PC-9 (cell line): ENCODE data around the gene PRKCB. TPM values are rescaled to one million over a fixed set of nuclear protein-coding genes. Genes with fewer than 3 reads are reported as not detected.

Source experiments
- BruUV-seq: library from RNA; stranded (reverse); fragments of 400-500 nt; replicated peaks from 2 replicates; lab custom pipeline; 2021; lab: Mats Ljungman, UMichigan
- CTCF ChIA-PET: fragments of 300-600 bp; sonication (Branson Sonifier 250); formaldehyde crosslinking; loops from one replicate; lab custom pipeline; 2022; ENCODE audit warnings: antibody characterized with exemption; lab: Charles Lee
- POLR2A ChIA-PET: fragments of 300-600 bp; sonication (Branson Sonifier 250); formaldehyde crosslinking; loops from one replicate; lab custom pipeline; 2022; ENCODE audit warnings: antibody characterized with exemption; ENCODE audit not compliant: unreplicated experiment; lab: Charles Lee
- DNase-seq, 2 experiments: peaks; one replicate each; pipeline versions ENCODE4 v3.0.0 to v3.0.0-alpha.2; 2015 to 2022; ENCODE audit warnings: mixed read lengths in 1 of 2
- H2AFZ ChIP-seq: fragments of 200-600 bp; sonication (generic); 2 replicates; pipeline ENCODE4 v1.8.1; 2017; ENCODE audit warnings: antibody characterized with exemption
- H3F3A ChIP-seq: fragments of 200-600 bp; sonication (generic); 2 replicates; pipeline ENCODE4 v1.8.1; 2017; ENCODE audit warnings: antibody characterized with exemption, mild to moderate bottlenecking, low read depth; ENCODE audit not compliant: insufficient read depth
- H3K27ac ChIP-seq: fragments of 200-600 bp; sonication (generic); 2 replicates; pipeline ENCODE4 v1.6.1; 2016; ENCODE audit warnings: mixed run types
- H3K27me3 ChIP-seq: fragments of 200-600 bp; sonication (generic); 2 replicates; pipeline ENCODE4 v1.6.1; 2016; ENCODE audit warnings: low read depth, mixed run types; ENCODE audit not compliant: insufficient read depth
- H3K36me3 ChIP-seq: fragments of 200-600 bp; sonication (generic); 2 replicates; pipeline ENCODE4 v1.6.1; 2016; ENCODE audit warnings: low read depth, mixed run types
- H3K4me1 ChIP-seq: fragments of 200-600 bp; sonication (generic); replicated peaks from 2 replicates; pipeline ENCODE4 v1.6.1; 2016; ENCODE audit warnings: mixed run types; ENCODE audit not compliant: insufficient read depth
- H3K4me2 ChIP-seq: fragments of 200-600 bp; sonication (generic); 2 replicates; pipeline ENCODE4 v1.6.1; 2017; ENCODE audit warnings: mixed run types
- H3K4me3 ChIP-seq: fragments of 200-600 bp; sonication (generic); 2 replicates; pipeline ENCODE4 v1.6.1; 2016; ENCODE audit warnings: mixed run types
- H3K79me2 ChIP-seq: fragments of 200-600 bp; sonication (generic); 2 replicates; pipeline ENCODE4 v1.6.1; 2017; ENCODE audit warnings: low read depth, mixed run types
- H3K9me2 ChIP-seq: fragments of 200-600 bp; sonication (generic); 2 replicates; pipeline ENCODE4 v1.8.1; 2017; ENCODE audit warnings: mild to moderate bottlenecking; ENCODE audit not compliant: insufficient read depth
- H3K9me3 ChIP-seq: fragments of 200-600 bp; sonication (generic); 2 replicates; pipeline ENCODE4 v1.8.1; 2016; ENCODE audit warnings: low read depth; ENCODE audit not compliant: insufficient read depth
- H4K20me1 ChIP-seq: fragments of 200-600 bp; sonication (generic); 2 replicates; pipeline ENCODE4 v1.8.1; 2017; ENCODE audit not compliant: insufficient read depth
- CTCF ChIP-seq: fragments of 200-600 bp; sonication (generic); conservative IDR thresholded peaks from 2 replicates; pipeline ENCODE4 v1.6.1; 2017; ENCODE audit warnings: mixed run types, antibody characterized with exemption, mild to moderate bottlenecking, moderate library complexity
- EZH2 ChIP-seq: fragments of 200-600 bp; sonication (generic); IDR thresholded peaks from 2 replicates; pipeline ENCODE4 v1.8.0; 2017; ENCODE audit warnings: antibody characterized with exemption, low read depth
- intact Hi-C: fragments of 100-400 bp; cut with micrococcal nuclease; formaldehyde crosslinking; loops from one replicate; pipeline ENCODE4 v1.10.0; 2022; ENCODE audit not compliant: unreplicated experiment
- total RNA-seq: library from RNA; stranded (reverse); gene quantifications from 2 replicates; pipeline ENCODE4 v1.2.3, GENCODE V29; 2021

Gene PRKCB
- total RNA-seq, 1 experiment from 2014 or later: not detected

- Histone ChIP-seq H3K9me2 (no peaks in the 10 kb centered on the region), H3K27ac (no peak overlapping the region), H4K20me1 (no peaks in the 10 kb centered on the region), H3K4me1 (no peaks in the 10 kb centered on the region), H3F3A (no peaks in the 10 kb centered on the region), H3K4me2 (no peak overlapping the region), H3K36me3 (no peaks in the 10 kb centered on the region), H3K4me3 (no peak overlapping the region), H3K9me3 (no peaks in the 10 kb centered on the region), H2AFZ (no peak overlapping the region), H3K27me3 (peaks cover 59% of the 10 kb centered on the region), H3K79me2 (no peaks in the 10 kb centered on the region)
- ChIA-PET POLR2A (no interaction called here), CTCF (no interaction called here)
- BruUV-seq: no TSS peak
- TF ChIP-seq CTCF: no peak
- TF ChIP-seq EZH2: no peak
- no peak for DNase-seq
- intact Hi-C loops: no loop called here
Measured at GRCh38 chr16:24217461-24217860, 381.7 kb downstream of the PRKCB start.

GRCh38 chr16:24218299-24218698 is 382.5 kb downstream of the PRKCB start:
- no peaks in the 10 kb centered on the region for H3K9me3 ChIP-seq
- no peak overlapping the region for H3K4me3 ChIP-seq
- H3K9me2 ChIP-seq: no peaks in the 10 kb centered on the region
- no peaks in the 10 kb centered on the region for H3K4me1 ChIP-seq
- no peak for TF ChIP-seq CTCF
- TF ChIP-seq EZH2: no peak
- H3K27ac ChIP-seq: no peak overlapping the region
- ChIA-PET CTCF (no interaction called here), POLR2A (no interaction called here)
- intact Hi-C loops: no loop called here
- H4K20me1 ChIP-seq: 0 out of 2 replicates have a peak, but pooled peaks cover 4% of the 10 kb centered on the region
- no TSS peak for BruUV-seq
- H2AFZ ChIP-seq: no peak overlapping the region
- no peaks in the 10 kb centered on the region for H3F3A ChIP-seq
- no peak for DNase-seq
- H3K27me3 ChIP-seq: peaks cover 58% of the 10 kb centered on the region
- H3K79me2 ChIP-seq: no peaks in the 10 kb centered on the region
- H3K4me2 ChIP-seq: no peak overlapping the region
- H3K36me3 ChIP-seq: no peaks in the 10 kb centered on the region

GRCh38 chr16:24221219-24221618 is 385.4 kb downstream of the PRKCB start:
- Histone ChIP-seq H3K4me1 (no peaks in the 10 kb centered on the region), H3K36me3 (no peaks in the 10 kb centered on the region), H2AFZ (no peak overlapping the region), H3K4me2 (no peak overlapping the region), H3K9me3 (no peaks in the 10 kb centered on the region), H3K27me3 (peaks cover 33% of the 10 kb centered on the region), H3K4me3 (no peak overlapping the region), H3F3A (no peaks in the 10 kb centered on the region), H3K9me2 (no peaks in the 10 kb centered on the region), H4K20me1 (0 out of 2 replicates have a peak, but pooled peaks cover 4% of the 10 kb centered on the region), H3K79me2 (no peaks in the 10 kb centered on the region), H3K27ac (no peak overlapping the region)
- no TSS peak for BruUV-seq
- CTCF ChIA-PET: no interaction called here
- no peak for DNase-seq
- intact Hi-C loops: no loop called here
- no peak for TF ChIP-seq EZH2
- no peak for TF ChIP-seq CTCF
- POLR2A ChIA-PET: no interaction called here
